HFF-Myc (cell line): Measurements from ENCODE around the gene CUL3.
"Not testable (repeated sequence)": the region's sequence is repeated elsewhere in the genome, so short reads cannot be mapped to it uniquely, and the experiment has no call there.

ENCODE experiments used
- DNase-seq: peaks from one replicate; pipeline ENCODE4 v3.0.0-alpha.2; 2011; ENCODE audit warnings: low read depth; ENCODE audit errors: extremely low read depth
- H3K4me3 ChIP-seq: replicated peaks from 2 replicates; pipeline ENCODE4 v1.5.1; 2011; ENCODE audit warnings: low read depth, mild to moderate bottlenecking, control low read depth, low read length
- CTCF ChIP-seq: IDR thresholded peaks from 2 replicates; pipeline ENCODE4 v1.5.1; 2012; ENCODE audit warnings: mild to moderate bottlenecking, low read depth, low read length, control low read depth; ENCODE audit errors: missing control alignments

The CUL3 gene

GRCh38 chr2:224594840-224595239 lies 9.7 kb upstream of the CUL3 start:
- no peak overlapping the region for H3K4me3 ChIP-seq
- no peak for DNase-seq
- TF ChIP-seq CTCF, result no peak

- no peak overlapping the region for H3K4me3 ChIP-seq
Measured at GRCh38 chr2:224591220-224591619, 6.1 kb upstream of the CUL3 start.

GRCh38 chr2:224586127-224586695 lies 1.0 kb upstream of the CUL3 start:
- TF ChIP-seq CTCF, result no peak
- peak overlapping the region; percentile 39 for H3K4me3 ChIP-seq
- no peak for DNase-seq

More at GRCh38 chr2:224591220-224591619, 6.1 kb upstream of the CUL3 start:
- DNase-seq, result no peak
- no peak for TF ChIP-seq CTCF

- DNase-seq, result no peak
- TF ChIP-seq CTCF, result no peak
- H3K4me3 ChIP-seq, result peak overlapping the region; percentile 86
Measured at GRCh38 chr2:224584785-224585210, 365 bp downstream of the CUL3 start.

- TF ChIP-seq CTCF, result no peak
- peak overlapping the region; percentile 86 for H3K4me3 ChIP-seq
- no peak for DNase-seq
Measured at GRCh38 chr2:224584111-224584784, 915 bp downstream of the CUL3 start.

GRCh38 chr2:224583033-224583432 lies 2.1 kb downstream of the CUL3 start:
- DNase-seq, result not testable (repeated sequence)
- H3K4me3 ChIP-seq, result peak overlapping the region; percentile 86

GRCh38 chr2:224580248-224580647 lies 4.9 kb downstream of the CUL3 start:
- TF ChIP-seq CTCF, result no peak
- DNase-seq, result no peak
- no peak overlapping the region for H3K4me3 ChIP-seq
